H1 (cell line): ENCODE measurements around the gene C2orf76. TPM values are rescaled to one million over a fixed set of nuclear protein-coding genes. Genes with fewer than 3 reads are reported as not detected.

Experiments
- CTCF ChIA-PET: fragments of 300-600 bp; sonication (Branson Sonifier 250); formaldehyde crosslinking; loops from one replicate; lab custom pipeline; 2021; ENCODE audit not compliant: partially characterized antibody; lab: Charles Lee
- POLR2A ChIA-PET: fragments of 300-600 bp; sonication (Branson Sonifier 250); formaldehyde crosslinking; loops from one replicate; lab custom pipeline; 2021; ENCODE audit warnings: inconsistent platforms; ENCODE audit not compliant: partially characterized antibody; lab: Charles Lee
- DNase-seq, 2 experiments: peaks; one replicate each; pipeline versions ENCODE4 v3.0.0 to v3.0.0-alpha.2; 2010 to 2022; ENCODE audit warnings: low spot score in 2 of 2, low read depth in 1 of 2, mixed read lengths in 1 of 2
- FAIRE-seq: peaks from 2 replicates; lab custom pipeline; 2011; peaks lifted over from hg19 to GRCh38; lab: Jason Lieb, UNC
- H2AFZ ChIP-seq: 2 replicates; pipeline ENCODE4 v1.8.1; 2012; ENCODE audit warnings: low read length, inconsistent platforms
- H2AK5ac ChIP-seq: 2 replicates; pipeline ENCODE4 v1.6.1; 2013; ENCODE audit warnings: low read depth, low read length
- H2BK120ac ChIP-seq: replicated peaks from 2 replicates; pipeline ENCODE3; 2013; ENCODE audit warnings: low read depth, low read length, inconsistent platforms
- H2BK12ac ChIP-seq: 2 replicates; pipeline ENCODE4 v1.6.1; 2013; ENCODE audit warnings: low read depth, low read length
- H2BK15ac ChIP-seq: 2 replicates; pipeline ENCODE4 v1.6.1; 2013; ENCODE audit warnings: low read length
- H2BK20ac ChIP-seq: 2 replicates; pipeline ENCODE4 v1.6.1; 2013; ENCODE audit warnings: low read length
- H2BK5ac ChIP-seq: 2 replicates; pipeline ENCODE4 v1.6.1; 2013; ENCODE audit warnings: low read depth, low read length
- H3K14ac ChIP-seq: 2 replicates; pipeline ENCODE4 v1.6.1; 2013; ENCODE audit warnings: inconsistent platforms; ENCODE audit not compliant: insufficient read length
- H3K18ac ChIP-seq: 2 replicates; pipeline ENCODE4 v1.6.1; 2013; ENCODE audit warnings: low read length; ENCODE audit errors: extremely low read depth
- H3K23ac ChIP-seq: 2 replicates; pipeline ENCODE4 v1.6.1; 2013; ENCODE audit warnings: inconsistent platforms; ENCODE audit not compliant: insufficient read length
- H3K23me2 ChIP-seq: 2 replicates; pipeline ENCODE4 v1.6.1; 2013; ENCODE audit warnings: low read depth, low read length
- H3K27ac ChIP-seq: 2 replicates; pipeline ENCODE4 v1.6.1; 2011; ENCODE audit warnings: low read depth, low read length, inconsistent platforms
- H3K27me3 ChIP-seq, 4 experiments: replicated peaks in 1 of 4; 1 replicate in 1 of 4; 2 replicates in 3 of 4; pipeline versions ENCODE4 v1.6.1 to v1.8.1; 2011 to 2013; ENCODE audit warnings: low read length in 3 of 4, mild to moderate bottlenecking in 3 of 4, inconsistent platforms in 2 of 4, mixed read lengths in 2 of 4, moderate library complexity in 1 of 4; ENCODE audit not compliant: control insufficient read depth in 3 of 4, insufficient read depth in 3 of 4; ENCODE audit errors: extremely low read depth in 1 of 4
- H3K36me3 ChIP-seq, 4 experiments: 2 replicates each; pipeline versions ENCODE4 v1.6.1 to v1.8.1; 2011 to 2013; ENCODE audit warnings: mild to moderate bottlenecking in 4 of 4, low read length in 3 of 4, moderate library complexity in 2 of 4, control low read depth in 1 of 4, inconsistent platforms in 1 of 4; ENCODE audit not compliant: insufficient read depth in 4 of 4, control insufficient read depth in 2 of 4
- H3K4ac ChIP-seq: replicated peaks from 2 replicates; pipeline ENCODE3; 2013; ENCODE audit warnings: low read length, low read depth, mixed read lengths, inconsistent platforms; ENCODE audit not compliant: insufficient read length
- H3K4me1 ChIP-seq, 4 experiments: replicated peaks in 1 of 4; 1 replicate in 1 of 4; 2 replicates in 3 of 4; pipeline versions ENCODE4 v1.6.1 to v1.8.1; 2011 to 2013; ENCODE audit warnings: low read length in 3 of 4, inconsistent platforms in 2 of 4, mixed read lengths in 1 of 4; ENCODE audit not compliant: insufficient read depth in 4 of 4, control insufficient read depth in 3 of 4
- H3K4me2 ChIP-seq, 2 experiments: 2 replicates each; pipeline versions ENCODE4 v1.6.1 to v1.8.1; 2011 to 2013; ENCODE audit warnings: low read depth in 2 of 2, low read length in 2 of 2, control low read depth in 1 of 2, inconsistent platforms in 1 of 2, mild to moderate bottlenecking in 1 of 2; ENCODE audit not compliant: insufficient read depth in 1 of 2
- H3K4me3 ChIP-seq, 4 experiments: fragments of 200-600, 300-600 bp in 1 of 4; sonication (generic), shearing (Covaris generic), sonication (Bioruptor Twin) in 1 of 4; 2 replicates each; pipeline versions ENCODE4 v1.5.1 to v1.8.1; 2011 to 2016; ENCODE audit warnings: low read length in 4 of 4, low read depth in 3 of 4, control low read depth in 2 of 4, inconsistent platforms in 2 of 4, mild to moderate bottlenecking in 2 of 4, mixed read lengths in 1 of 4, moderate library complexity in 1 of 4; ENCODE audit not compliant: insufficient read depth in 2 of 4; ENCODE audit errors: extremely low read depth in 1 of 4
- H3K56ac ChIP-seq: replicated peaks from 2 replicates; pipeline ENCODE3; 2013; ENCODE audit warnings: low read depth, mild to moderate bottlenecking, mixed read lengths, low read length, inconsistent platforms; ENCODE audit not compliant: insufficient read length
- H3K79me1 ChIP-seq: 2 replicates; pipeline ENCODE4 v1.6.1; 2013; ENCODE audit warnings: low read depth, low read length, control low read depth
- H3K79me2 ChIP-seq, 2 experiments: 2 replicates each; pipeline versions ENCODE4 v1.6.1 to v1.8.1; 2012 to 2013; ENCODE audit warnings: low read length in 2 of 2, mild to moderate bottlenecking in 2 of 2, inconsistent platforms in 1 of 2; ENCODE audit not compliant: insufficient read depth in 2 of 2, control insufficient read depth in 1 of 2
- H3K9ac ChIP-seq, 4 experiments: replicated peaks in 1 of 4; 1 replicate in 1 of 4; 2 replicates in 3 of 4; pipeline versions ENCODE4 v1.6.1 to v1.8.1; 2011 to 2013; ENCODE audit warnings: low read depth in 3 of 4, low read length in 3 of 4, control low read depth in 2 of 4, mild to moderate bottlenecking in 2 of 4, moderate library complexity in 2 of 4, inconsistent platforms in 1 of 4; ENCODE audit errors: extremely low read depth in 1 of 4
- H3K9me3 ChIP-seq, 2 experiments: 2 replicates each; pipeline versions ENCODE4 v1.6.1 to v1.8.1; 2012 to 2013; ENCODE audit warnings: mild to moderate bottlenecking in 2 of 2, moderate library complexity in 2 of 2, control low read depth in 1 of 2, inconsistent platforms in 1 of 2, low read depth in 1 of 2, low read length in 1 of 2, mixed read lengths in 1 of 2; ENCODE audit not compliant: insufficient read depth in 2 of 2
- H4K20me1 ChIP-seq, 2 experiments: replicated peaks in 1 of 2; 2 replicates each; pipeline versions ENCODE3 to v1.8.1; 2011 to 2013; ENCODE audit warnings: inconsistent platforms in 2 of 2, low read length in 2 of 2, mild to moderate bottlenecking in 1 of 2; ENCODE audit not compliant: insufficient read depth in 2 of 2, control insufficient read depth in 1 of 2
- H4K5ac ChIP-seq: 2 replicates; pipeline ENCODE4 v1.6.1; 2013; ENCODE audit warnings: low read length, low read depth, mixed read lengths, inconsistent platforms; ENCODE audit not compliant: insufficient read length
- H4K8ac ChIP-seq: 2 replicates; pipeline ENCODE4 v1.8.0; 2013; ENCODE audit warnings: mild to moderate bottlenecking, moderate library complexity, low read length, inconsistent platforms; ENCODE audit not compliant: insufficient read depth; ENCODE audit errors: extremely low read depth
- H4K91ac ChIP-seq: replicated peaks from 2 replicates; pipeline ENCODE3; 2013; ENCODE audit warnings: low read length, mixed read lengths, inconsistent platforms; ENCODE audit not compliant: insufficient read length
- BCL11A ChIP-seq, 2 experiments: IDR thresholded peaks; one replicate each; pipeline ENCODE4 v1.6.1; 2011; ENCODE audit warnings: low read depth in 2 of 2, low read length in 2 of 2, mild to moderate bottlenecking in 2 of 2
- CBX5 ChIP-seq: fragments of 300-800, 300-1000 bp; sonication (generic); IDR thresholded peaks from 2 replicates; pipeline ENCODE4 v1.7.1; 2016; ENCODE audit warnings: antibody characterized with exemption, low read length, low read depth
- CTBP2 ChIP-seq: IDR thresholded peaks from 2 replicates; pipeline ENCODE4 v1.7.0; 2011; ENCODE audit warnings: borderline replicate concordance, mild to moderate bottlenecking, moderate library complexity, mixed read lengths, low read length; ENCODE audit not compliant: insufficient read depth, insufficient read length
- EGR1 ChIP-seq: IDR thresholded peaks from 2 replicates; pipeline ENCODE4 v1.6.1; 2011; ENCODE audit warnings: low read depth, low read length, borderline replicate concordance
- HDAC6 ChIP-seq: IDR thresholded peaks from one replicate; pipeline ENCODE4 v1.7.1; 2012; ENCODE audit warnings: low read depth, mild to moderate bottlenecking, inconsistent platforms, low read length, moderate library complexity
- KDM4A ChIP-seq: IDR thresholded peaks from one replicate; pipeline ENCODE4 v1.7.1; 2012; ENCODE audit warnings: low read depth, mild to moderate bottlenecking, moderate library complexity, low read length, inconsistent platforms; ENCODE audit not compliant: severe bottlenecking
- RBBP5 ChIP-seq: IDR thresholded peaks from 2 replicates; pipeline ENCODE4 v1.7.1; 2012; ENCODE audit warnings: low read depth, mild to moderate bottlenecking, inconsistent platforms, low read length, moderate library complexity, borderline replicate concordance
- RXRA ChIP-seq: IDR thresholded peaks from 2 replicates; pipeline ENCODE4 v1.6.1; 2011; ENCODE audit warnings: low read depth, mild to moderate bottlenecking, low read length, moderate library complexity; ENCODE audit not compliant: insufficient read depth
- SAP30 ChIP-seq: fragments of 300-600 bp; sonication (generic); IDR thresholded peaks from 2 replicates; pipeline ENCODE4 v1.7.1; 2012; ENCODE audit warnings: low read length, moderate library complexity, mild to moderate bottlenecking, inconsistent platforms; ENCODE audit not compliant: insufficient read depth, insufficient replicate concordance
- SP4 ChIP-seq: IDR thresholded peaks from 2 replicates; pipeline ENCODE4 v1.6.1; 2012; ENCODE audit warnings: low read length, inconsistent platforms
- TCF12 ChIP-seq: IDR thresholded peaks from 2 replicates; pipeline ENCODE4 v1.6.1; 2011; ENCODE audit warnings: low read depth, mild to moderate bottlenecking, low read length
- WGBS, 2 experiments: shearing (Covaris generic) in 1 of 2; methylation state at CpG; one replicate each; pipeline versions ENCODE4 v1.1.6 to v1.1.7; 2013 to 2015; ENCODE audit warnings: low lambda C conversion rate in 2 of 2, mixed read lengths in 2 of 2, inconsistent platforms in 1 of 2, low coverage in 1 of 2, missing lambda C conversion rate in 1 of 2; ENCODE audit not compliant: insufficient replicate concordance in 2 of 2, insufficient coverage in 1 of 2, insufficient read length in 1 of 2; ENCODE audit errors: extremely low coverage in 1 of 2, missing lambda C conversion rate in 1 of 2; 5-methylcytosine and 5-hydroxymethylcytosine counted together
- polyA plus RNA-seq, 7 experiments: library from polyadenylated mRNA; depleted of rRNA in 3 of 7; stranded (reverse) in 5 of 7; unstranded in 2 of 7; fragments of >200 nt in 5 of 7; fragments of 200-250 nt in 2 of 7; gene quantifications; 1 replicate in 5 of 7; 2 replicates in 1 of 7; 4 replicates in 1 of 7; pipeline versions ENCODE4 v1.2.1 to v1.2.3, GENCODE V29; 2011 to 2013; ENCODE audit warnings: missing spikeins in 2 of 7, mixed read lengths in 2 of 7
- total RNA-seq: library from RNA; stranded (reverse); fragmentation: NEBNext Ultra II Directional; extraction: Animal tissue kit (Norgen Biotek cat#: 25700); gene quantifications from 2 replicates; pipeline ENCODE4 v1.2.1, GENCODE V29; 2021
- TF ChIP-seq, protein P1 (sequence below): IDR thresholded peaks from 2 replicates; pipeline ENCODE4 v1.6.1; 2012; ENCODE audit warnings: inconsistent platforms

Gene C2orf76
- total and polyA plus RNA-seq, 2 of the 8 experiments (the other 6 are each of a cell fraction or from before 2014, with no cell fraction given), result 4.4 to 5.0 TPM

DNA sequence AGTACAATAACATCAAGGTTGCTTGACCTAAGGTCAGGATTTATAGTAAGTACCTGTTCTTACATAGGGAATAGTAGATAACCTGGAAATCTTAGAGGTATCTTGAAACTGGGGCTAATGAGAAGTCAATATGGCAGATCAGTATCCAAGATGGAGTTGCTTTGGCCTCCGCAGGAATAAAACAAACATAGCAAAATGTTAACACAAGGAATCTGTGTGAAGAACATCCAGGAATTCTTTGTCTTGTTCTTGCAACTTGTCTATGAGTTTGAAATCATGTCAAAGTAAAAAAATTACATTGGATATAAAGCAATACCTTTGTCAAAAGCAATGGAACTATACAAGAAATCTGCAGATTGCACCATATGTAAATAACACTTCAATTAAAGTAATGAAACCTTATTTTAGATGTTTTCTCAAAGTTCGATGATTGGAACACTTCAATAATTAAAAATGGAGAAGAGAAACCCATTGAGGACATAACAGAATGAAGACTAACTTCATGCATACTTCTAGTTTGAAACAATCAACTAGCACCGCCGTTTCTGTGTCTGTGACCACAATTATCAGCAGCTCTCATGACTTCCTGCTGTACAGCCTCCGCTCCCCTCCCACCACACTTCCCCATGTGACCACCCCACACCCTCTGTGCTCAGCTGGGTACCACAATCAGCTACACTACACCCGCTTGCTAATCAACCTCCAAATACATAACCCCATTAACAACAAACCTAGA lies 27.6 kb downstream of the C2orf76 start:
- Histone ChIP-seq H4K91ac (no peak overlapping the region), H3K56ac (no peak overlapping the region), H2BK20ac (no peak overlapping the region), H4K8ac (no peak overlapping the region), H3K4me1 (no peaks in the 10 kb centered on the region), H3K27me3 (no peaks in the 10 kb centered on the region), H3K79me1 (no peaks in the 10 kb centered on the region), H2AK5ac (no peak overlapping the region), H3K9me3 (no peaks in the 10 kb centered on the region), H3K27ac (no peak overlapping the region), H3K14ac (no peak overlapping the region), H3K4me2 (no peak overlapping the region), H2BK15ac (no peak overlapping the region), H4K5ac (no peak overlapping the region), H2BK5ac (no peak overlapping the region), H3K4me3 (no peak overlapping the region), H3K4ac (no peak overlapping the region), H4K20me1 (no peaks in the 10 kb centered on the region), H3K9ac (no peak overlapping the region), H3K36me3 (no peaks in the 10 kb centered on the region), H3K23ac (no peak overlapping the region), H3K23me2 (no peaks in the 10 kb centered on the region; the same call in 1 of the 2 replicates), H3K79me2 (no peaks in the 10 kb centered on the region), H3K18ac (no peak overlapping the region), H2AFZ (no peak overlapping the region), H2BK120ac (no peak overlapping the region), H2BK12ac (no peak overlapping the region)
- 91% methylated on average over 6 of the region's 6 CpGs; no CpG with 5 or more reads in 1 of the 2 experiments for WGBS, 2 experiments
- FAIRE-seq, result no peak
- ChIA-PET CTCF (interaction anchor here (0.9 to 2.1 kb wide), 4 partner anchors 12 to 1292 kb away, joined by 3 to 5 read pairs (median 4); no protein-coding TSS in a partner anchor), POLR2A (no interaction called here)
- DNase-seq, result no peak
- no peak for TF ChIP-seq KDM4A
- no peak for TF ChIP-seq RXRA
- no peak for TF ChIP-seq SP4
- TF ChIP-seq CBX5, result no peak
- TF ChIP-seq BCL11A (IDR thresholded peaks at IDR 0.05; ENCODE audit: low read depth in 2 of 2, low read length in 2 of 2), result no peak
- TF ChIP-seq RBBP5, result no peak
- no peak for TF ChIP-seq TCF12
- TF ChIP-seq SAP30, result no peak
- TF ChIP-seq, protein P1, sequence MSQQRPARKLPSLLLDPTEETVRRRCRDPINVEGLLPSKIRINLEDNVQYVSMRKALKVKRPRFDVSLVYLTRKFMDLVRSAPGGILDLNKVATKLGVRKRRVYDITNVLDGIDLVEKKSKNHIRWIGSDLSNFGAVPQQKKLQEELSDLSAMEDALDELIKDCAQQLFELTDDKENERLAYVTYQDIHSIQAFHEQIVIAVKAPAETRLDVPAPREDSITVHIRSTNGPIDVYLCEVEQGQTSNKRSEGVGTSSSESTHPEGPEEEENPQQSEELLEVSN, result no peak
- TF ChIP-seq EGR1, result no peak
- no peak for TF ChIP-seq CTBP2
- TF ChIP-seq HDAC6, result no peak
